AG10803 (cell line): ENCODE measurements around the gene SDSL.

Source experiments
- DNase-seq: peaks from one replicate; pipeline ENCODE4 v3.0.0; 2010; ENCODE audit warnings: low read depth
- H3K4me3 ChIP-seq: 2 replicates; pipeline ENCODE4 v1.5.1; 2011; ENCODE audit warnings: mild to moderate bottlenecking, low read length, control low read depth
- CTCF ChIP-seq: conservative IDR thresholded peaks from 2 replicates; pipeline ENCODE4 v1.5.1; 2011; ENCODE audit warnings: mild to moderate bottlenecking, low read length, control low read depth, inconsistent platforms

SDSL gene

GRCh38 chr12:113420996-113421595 is 1.1 kb upstream of the SDSL start:
- no peak overlapping the region for H3K4me3 ChIP-seq
- TF ChIP-seq CTCF, result no peak

DNA sequence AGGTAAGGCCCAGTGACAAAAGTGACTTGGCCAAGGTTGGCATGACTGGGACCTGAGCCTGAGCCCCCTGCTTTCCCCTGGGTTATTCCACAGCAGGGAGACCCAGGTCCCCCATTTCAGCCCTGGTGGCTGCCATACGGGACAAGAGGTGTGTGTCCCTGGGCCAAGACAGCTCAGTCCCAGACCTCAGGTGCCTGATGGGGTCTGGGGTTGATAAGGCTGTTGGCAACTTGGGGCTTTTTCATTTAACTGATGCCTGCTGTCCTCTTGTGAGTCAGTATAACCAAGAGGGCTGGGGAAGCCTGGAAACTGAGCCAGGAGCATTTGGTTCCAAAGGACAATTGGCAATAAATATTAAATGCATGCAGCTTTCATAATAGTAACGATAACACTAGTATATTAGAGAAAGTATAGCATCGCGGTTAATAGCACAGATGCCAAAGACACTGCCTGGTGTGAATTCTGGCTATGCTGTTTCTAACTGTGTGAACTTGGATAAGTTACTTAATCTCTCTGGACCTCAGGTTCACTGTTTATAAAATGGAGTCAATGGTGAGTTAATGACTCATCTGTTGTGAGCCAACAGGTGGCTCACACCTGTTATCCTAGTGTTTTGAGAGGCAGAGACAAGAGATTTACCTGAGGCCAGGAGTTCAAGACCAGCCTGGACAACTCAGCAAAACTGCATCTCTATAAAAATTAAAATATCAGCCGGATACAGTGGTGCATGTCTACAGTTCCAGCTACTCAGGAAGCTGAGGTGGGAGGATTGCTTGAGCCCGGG is 898 bp downstream of the SDSL start:
- DNase-seq, result no peak
- TF ChIP-seq CTCF, result no peak
- peak overlapping the region; percentile 68 for H3K4me3 ChIP-seq

More at GRCh38 chr12:113420996-113421595, 1.1 kb upstream of the SDSL start:
- DNase-seq, result no peak

DNA sequence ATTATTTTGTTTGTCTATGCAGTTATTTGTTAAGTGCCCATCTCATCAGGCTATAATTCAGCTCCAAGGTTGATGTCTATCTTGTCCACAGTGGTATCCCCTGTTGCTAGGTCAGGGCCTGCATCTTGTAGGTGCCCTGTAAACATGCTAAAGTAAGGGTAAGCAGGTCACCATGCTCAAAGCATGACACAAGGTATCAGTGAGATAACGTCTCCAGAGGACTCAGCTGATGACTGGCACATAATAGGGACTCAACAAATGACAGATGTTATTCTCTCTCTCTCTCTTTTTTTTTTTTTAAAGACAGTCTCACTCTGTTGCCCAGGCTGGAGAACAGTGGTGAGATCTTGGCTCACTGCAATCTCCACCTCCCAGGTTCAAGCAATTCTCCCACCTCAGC is 2.3 kb downstream of the SDSL start:
- TF ChIP-seq CTCF, result no peak
- no peak overlapping the region for H3K4me3 ChIP-seq
- no peak for DNase-seq

DNA sequence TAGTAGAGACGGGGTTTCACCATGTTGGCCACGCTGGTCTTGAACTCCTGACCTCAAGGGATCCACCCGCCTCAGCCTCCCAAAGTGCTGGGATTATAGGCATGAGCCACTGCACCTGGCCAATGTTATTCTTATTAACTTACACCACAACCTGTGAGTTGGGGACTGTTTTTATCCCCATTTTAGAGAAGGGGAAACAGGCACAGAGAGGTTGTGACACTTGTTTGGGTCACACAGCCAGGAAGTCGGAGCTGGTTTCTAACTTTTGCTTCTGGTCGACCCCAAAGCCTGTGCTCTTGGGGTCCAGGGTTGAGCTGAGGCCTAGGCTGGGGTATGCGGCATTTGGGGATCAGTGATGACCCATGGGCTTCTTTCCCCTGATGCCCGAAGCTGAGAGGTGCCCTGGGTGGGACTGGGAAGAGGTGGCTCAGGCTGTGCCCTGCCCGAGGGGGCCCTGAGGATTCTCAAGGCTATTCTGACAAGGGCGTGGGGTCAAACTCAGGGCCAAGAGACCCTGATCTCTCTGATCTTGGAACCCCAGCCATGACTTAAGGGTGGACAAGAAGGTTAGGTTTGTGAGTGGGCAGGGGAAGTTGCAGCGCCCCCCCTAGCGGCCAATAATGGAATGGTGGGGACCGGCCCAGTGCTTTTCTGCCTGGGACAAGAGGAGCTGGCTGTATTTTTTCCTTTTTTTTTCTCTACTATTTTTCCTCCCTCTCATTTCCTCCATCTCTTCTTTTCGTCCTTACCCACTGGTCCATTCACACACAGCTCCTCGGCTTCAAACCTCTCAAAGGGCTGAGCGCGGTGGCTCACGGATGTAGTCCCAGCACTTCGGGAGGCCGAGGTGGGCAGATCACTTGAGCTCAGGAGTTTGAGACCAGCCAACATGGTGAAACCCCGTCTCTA is 3.0 kb downstream of the SDSL start:
- peak; percentile 57 for DNase-seq
- H3K4me3 ChIP-seq, result no peak overlapping the region
- TF ChIP-seq CTCF, result peak; percentile 84

DNA sequence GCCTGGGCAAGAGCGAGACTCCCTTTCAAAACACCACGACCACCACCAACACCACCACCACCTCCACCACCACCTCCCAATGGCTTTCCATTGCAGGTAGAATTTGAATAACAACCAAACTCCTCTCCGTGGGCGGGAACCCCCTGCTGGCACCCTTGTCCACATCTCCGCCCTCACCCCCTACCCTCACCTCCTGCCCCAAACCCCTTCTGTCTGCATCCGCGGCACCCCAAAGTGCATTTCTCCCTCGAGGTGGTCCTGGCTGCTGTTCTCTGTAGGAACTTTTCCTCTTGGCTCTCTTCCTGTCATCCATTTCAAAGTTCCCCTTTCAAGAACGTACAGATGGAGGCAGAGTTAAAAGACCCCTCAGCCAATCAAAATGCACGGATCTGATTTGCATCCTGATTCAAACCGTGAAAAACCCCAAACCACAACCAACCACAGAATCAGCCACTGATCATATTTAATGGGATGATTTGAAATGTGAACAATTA is 3.8 kb downstream of the SDSL start:
- no peak for TF ChIP-seq CTCF
- no peak for DNase-seq
- H3K4me3 ChIP-seq, result no peak overlapping the region

- no peak for TF ChIP-seq CTCF
Measured at GRCh38 chr12:113427882-113428281, 5.7 kb downstream of the SDSL start.

More at GRCh38 chr12:113427882-113428281, 5.7 kb downstream of the SDSL start:
- no peak for DNase-seq
- no peak overlapping the region for H3K4me3 ChIP-seq
